Right renal cortex interstitium (tissue), 3 donors: ENCODE results near the gene ITGB5. TPM values are rescaled to one million over a fixed set of nuclear protein-coding genes. Genes with fewer than 3 reads are reported as not detected.

Source experiments
- polyA plus RNA-seq, 3 donors: library from polyadenylated mRNA; unstranded; fragments of 120-200 nt; gene quantifications; one replicate each; pipeline ENCODE4 v1.2.1, GENCODE V29; 2013; ENCODE audit not compliant: insufficient read length in 3 of 3

The ITGB5 gene
- polyA plus RNA-seq, 3 donors = 102 to 108 (median 108) TPM

Other genes starting within 250 kb of the ITGB5 start
- gene UMPS, start 156.9 kb downstream of the ITGB5 start, polyA plus RNA-seq = 10 to 100 TPM; 48.2 to 50.8 (median 48.9) TPM
- not detected for gene MUC13, start 47.4 kb upstream of the ITGB5 start, polyA plus RNA-seq
- gene HEG1, start 168.6 kb upstream of the ITGB5 start, polyA plus RNA-seq = 10 to 100 TPM; 28.0 to 31.0 (median 29.3) TPM